Lower leg skin (tissue), 3 donors: Measurements from ENCODE around the gene DLGAP4.

Experiments used
- POLR2A ChIP-seq, 2 donors: fragments of 450-650 bp; IDR thresholded peaks; one replicate each; pipeline ENCODE4 v1.6.1; 2016 to 2017; ENCODE audit warnings: antibody characterized with exemption in 2 of 2, mild to moderate bottlenecking in 1 of 2, moderate library complexity in 1 of 2
- TF ChIP-seq, protein P1 (sequence below), 3 donors: fragments of 450-650 bp; IDR thresholded peaks; one replicate each; pipeline ENCODE4 v1.5.1; 2016; ENCODE audit warnings: antibody characterized with exemption in 3 of 3, mild to moderate bottlenecking in 3 of 3, moderate library complexity in 2 of 3

DNA sequence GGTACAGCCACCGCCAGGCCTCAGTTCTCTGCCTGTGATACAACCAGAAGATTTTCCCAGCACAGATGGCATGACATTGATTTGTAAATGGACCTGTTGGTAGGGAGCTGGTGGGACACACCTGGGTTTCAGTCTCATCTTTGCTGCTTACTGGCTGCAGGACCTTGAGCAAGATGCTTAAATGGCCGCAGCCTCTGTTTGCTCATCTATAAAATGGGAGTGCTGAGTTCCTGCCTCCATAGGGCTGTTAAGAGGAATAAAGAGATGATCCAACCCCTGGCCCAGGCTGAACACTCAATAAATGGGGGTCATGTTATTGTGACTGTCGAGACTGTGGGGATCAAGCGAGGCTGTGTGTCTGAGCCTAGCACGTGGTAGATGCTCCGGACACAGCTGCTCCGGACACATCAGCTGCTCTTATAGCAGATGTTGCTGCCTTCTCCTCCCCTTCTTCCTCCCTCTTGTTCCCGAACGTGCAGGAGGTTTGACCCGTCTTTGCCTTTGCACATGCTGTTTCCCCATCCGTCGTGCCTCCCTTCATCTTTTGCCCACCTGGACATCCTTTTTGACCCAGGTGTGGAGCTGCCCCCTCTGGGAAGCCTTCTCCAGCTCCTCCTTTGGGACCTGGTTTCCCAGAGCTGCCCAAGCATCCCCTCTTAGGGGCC is 29.2 kb downstream of the DLGAP4 start:
- TF ChIP-seq, protein P1, sequence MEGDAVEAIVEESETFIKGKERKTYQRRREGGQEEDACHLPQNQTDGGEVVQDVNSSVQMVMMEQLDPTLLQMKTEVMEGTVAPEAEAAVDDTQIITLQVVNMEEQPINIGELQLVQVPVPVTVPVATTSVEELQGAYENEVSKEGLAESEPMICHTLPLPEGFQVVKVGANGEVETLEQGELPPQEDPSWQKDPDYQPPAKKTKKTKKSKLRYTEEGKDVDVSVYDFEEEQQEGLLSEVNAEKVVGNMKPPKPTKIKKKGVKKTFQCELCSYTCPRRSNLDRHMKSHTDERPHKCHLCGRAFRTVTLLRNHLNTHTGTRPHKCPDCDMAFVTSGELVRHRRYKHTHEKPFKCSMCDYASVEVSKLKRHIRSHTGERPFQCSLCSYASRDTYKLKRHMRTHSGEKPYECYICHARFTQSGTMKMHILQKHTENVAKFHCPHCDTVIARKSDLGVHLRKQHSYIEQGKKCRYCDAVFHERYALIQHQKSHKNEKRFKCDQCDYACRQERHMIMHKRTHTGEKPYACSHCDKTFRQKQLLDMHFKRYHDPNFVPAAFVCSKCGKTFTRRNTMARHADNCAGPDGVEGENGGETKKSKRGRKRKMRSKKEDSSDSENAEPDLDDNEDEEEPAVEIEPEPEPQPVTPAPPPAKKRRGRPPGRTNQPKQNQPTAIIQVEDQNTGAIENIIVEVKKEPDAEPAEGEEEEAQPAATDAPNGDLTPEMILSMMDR (IDR thresholded peaks at IDR 0.05), result no peak
- TF ChIP-seq POLR2A (IDR thresholded peaks at IDR 0.05), result no peak
